Stomach (tissue), 4 donors: ENCODE measurements around the gene FAM227B.

ENCODE experiments used
- CTCF ChIP-seq, 7 experiments: fragments of 450-650 bp in 4 of 7; fragments of 200-600 bp in 3 of 7; sonication (generic) in 3 of 7; IDR thresholded peaks; one replicate each; pipeline ENCODE4 v1.5.1; 2016 to 2019; ENCODE audit warnings: antibody characterized with exemption in 7 of 7, control low read depth in 2 of 7, mild to moderate bottlenecking in 1 of 7
- EP300 ChIP-seq: sonication (generic); formaldehyde crosslinking; IDR thresholded peaks from one replicate; pipeline ENCODE4 v1.6.1; 2017; ENCODE audit warnings: antibody characterized with exemption
- POLR2A ChIP-seq, 4 donors: fragments of 450-650 bp; IDR thresholded peaks; one replicate each; pipeline ENCODE4 v1.6.1; 2016; ENCODE audit warnings: antibody characterized with exemption in 4 of 4, control low read depth in 2 of 4, mild to moderate bottlenecking in 1 of 4, moderate library complexity in 1 of 4
- POLR2AphosphoS5 ChIP-seq, 3 donors: sonication (generic); formaldehyde crosslinking; IDR thresholded peaks; one replicate each; pipeline ENCODE4 v1.6.1; 2016; ENCODE audit warnings: antibody characterized with exemption in 3 of 3

- no peak for TF ChIP-seq POLR2AphosphoS5 (IDR thresholded peaks at IDR 0.05)
- no peak for TF ChIP-seq POLR2A (IDR thresholded peaks at IDR 0.05)
- no peak for TF ChIP-seq EP300
- no peak for TF ChIP-seq CTCF (IDR thresholded peaks at IDR 0.05)
These were observed 49.9 kb downstream of the FAM227B start for GRCh38 chr15:49570672-49571071.
